GM12878 (cell line): ENCODE results near the gene LRRN2. TPM values are rescaled to one million over a fixed set of nuclear protein-coding genes. Genes with fewer than 3 reads are reported as not detected.

Source experiments
- ATAC-seq: fragments of 200-7000 bp; cut with Tn5 transposase; 3 replicates; pipeline ENCODE4 v1.9.1; 2020; ENCODE audit warnings: mild to moderate bottlenecking, moderate library complexity
- BruUV-seq: library from RNA; stranded (reverse); fragments of 400-500 nt; replicated peaks from 2 replicates; lab custom pipeline; 2021; lab: Mats Ljungman, UMichigan
- CTCF ChIA-PET: fragments of 300-600 bp; sonication (Branson Sonifier 250); formaldehyde crosslinking; extraction: SDS; loops from one replicate; lab custom pipeline; 2021; ENCODE audit warnings: inconsistent platforms; lab: Yijun Ruan, JAX
- POLR2A ChIA-PET: fragments of 350-600 bp; formaldehyde crosslinking; extraction: SDS; loops from one replicate; lab custom pipeline; 2021; ENCODE audit warnings: inconsistent platforms; lab: Charles Lee
- RAD21 ChIA-PET: fragments of 300-600 bp; sonication (Branson Sonifier 250); formaldehyde crosslinking; loops from one replicate; lab custom pipeline; 2023; ENCODE audit warnings: antibody characterized with exemption; ENCODE audit not compliant: unreplicated experiment; lab: Charles Lee
- SMC1A ChIA-PET: fragments of 300-600 bp; sonication (Branson Sonifier 250); formaldehyde crosslinking; loops from one replicate; lab custom pipeline; 2023; ENCODE audit not compliant: unreplicated experiment, uncharacterized antibody; lab: Charles Lee
- DNase-seq: peaks from one replicate; pipeline ENCODE4 v3.0.0-alpha.2; 2011; ENCODE audit warnings: low read depth, low spot score
- FAIRE-seq: peaks from 3 replicates; lab custom pipeline; 2011; peaks lifted over from hg19 to GRCh38; lab: Jason Lieb, UNC
- H2AFZ ChIP-seq: 2 replicates; pipeline ENCODE4 v1.6.0; 2011; ENCODE audit warnings: low read depth, low read length, control low read depth; ENCODE audit not compliant: control insufficient read depth
- H3K27ac ChIP-seq: 2 replicates; pipeline ENCODE4 v1.5.1; 2011; ENCODE audit warnings: control low read depth; ENCODE audit not compliant: control insufficient read depth, insufficient read depth
- H3K27me3 ChIP-seq, 2 experiments: replicated peaks in 1 of 2; 2 replicates each; pipeline versions ENCODE4 v1.6.0 to v1.6.1; 2011; ENCODE audit warnings: low read length in 1 of 2; ENCODE audit not compliant: control insufficient read depth in 2 of 2, insufficient read depth in 2 of 2
- H3K36me3 ChIP-seq, 2 experiments: 2 replicates each; pipeline ENCODE4 v1.5.1; 2011; ENCODE audit warnings: low read length in 1 of 2; ENCODE audit not compliant: control insufficient read depth in 2 of 2, insufficient read depth in 2 of 2
- H3K4me1 ChIP-seq: 2 replicates; pipeline ENCODE4 v1.6.1; 2011; ENCODE audit warnings: mild to moderate bottlenecking, low read length, moderate library complexity, mixed read lengths; ENCODE audit not compliant: control insufficient read depth, insufficient read depth
- H3K4me2 ChIP-seq: 2 replicates; pipeline ENCODE4 v1.6.0; 2011; ENCODE audit warnings: control low read depth; ENCODE audit not compliant: control insufficient read depth, insufficient read depth
- H3K4me3 ChIP-seq: fragments of 200-600 bp; sonication (generic); 2 replicates; pipeline ENCODE4 v1.5.1; 2016
- H3K79me2 ChIP-seq: 2 replicates; pipeline ENCODE4 v1.6.0; 2011; ENCODE audit warnings: low read length; ENCODE audit not compliant: control insufficient read depth, insufficient read depth
- H3K9ac ChIP-seq: 2 replicates; pipeline ENCODE4 v1.8.0; 2011; ENCODE audit warnings: low read length, control low read depth, mixed read lengths; ENCODE audit not compliant: control insufficient read depth, insufficient read depth
- H3K9me3 ChIP-seq: replicated peaks from 3 replicates; pipeline ENCODE4 v1.5.1; 2011; ENCODE audit warnings: mild to moderate bottlenecking, low read length; ENCODE audit not compliant: control insufficient read depth, insufficient read depth
- H4K20me1 ChIP-seq: 2 replicates; pipeline ENCODE4 v1.6.0; 2011; ENCODE audit not compliant: control insufficient read depth, insufficient read depth
- BHLHE40 ChIP-seq, 2 experiments: fragments of 450-650 bp in 1 of 2; IDR thresholded peaks; 2 replicates each; pipeline ENCODE4 v1.6.1; 2011 to 2017; ENCODE audit warnings: low read depth in 2 of 2, borderline replicate concordance in 1 of 2, improper control_type of control experiment in 1 of 2, low read length in 1 of 2, mild to moderate bottlenecking in 1 of 2
- EP300 ChIP-seq, 2 experiments: fragments of 150-350 bp in 1 of 2; IDR thresholded peaks; 2 replicates each; pipeline ENCODE4 v1.6.1; 2011 to 2012; ENCODE audit warnings: low read depth in 2 of 2, low read length in 2 of 2, borderline replicate concordance in 1 of 2, improper control_type of control experiment in 1 of 2, inconsistent platforms in 1 of 2; ENCODE audit not compliant: control insufficient read depth in 1 of 2
- ESRRA ChIP-seq: IDR thresholded peaks from 2 replicates; pipeline ENCODE4 v1.6.1; 2012; ENCODE audit warnings: mild to moderate bottlenecking, low read length, improper control_type of control experiment
- FOS ChIP-seq: IDR thresholded peaks from 3 replicates; pipeline ENCODE4 v1.6.1; 2011; ENCODE audit warnings: borderline replicate concordance; ENCODE audit not compliant: insufficient read length; ENCODE audit errors: extremely low read depth
- KAT2A ChIP-seq: conservative IDR thresholded peaks from 2 replicates; pipeline ENCODE4 v1.6.1; 2011; ENCODE audit warnings: low read depth, low read length; ENCODE audit not compliant: control insufficient read depth
- MTA2 ChIP-seq: fragments of 450-650 bp; IDR thresholded peaks from 2 replicates; pipeline ENCODE4 v1.6.1; 2016; ENCODE audit warnings: low read depth, mild to moderate bottlenecking, moderate library complexity
- MYC ChIP-seq: IDR thresholded peaks from 2 replicates; pipeline ENCODE4 v1.6.1; 2011; ENCODE audit warnings: mild to moderate bottlenecking, low read length, moderate library complexity, inconsistent platforms; ENCODE audit not compliant: insufficient read depth, insufficient replicate concordance, insufficient read length, severe bottlenecking
- SMARCA5 ChIP-seq: fragments of 450-650 bp; IDR thresholded peaks from 2 replicates; pipeline ENCODE4 v1.6.1; 2017; ENCODE audit warnings: mild to moderate bottlenecking
- WRNIP1 ChIP-seq: IDR thresholded peaks from 2 replicates; pipeline ENCODE4 v1.6.1; 2011; ENCODE audit warnings: low read depth, low read length, improper control_type of control experiment, borderline replicate concordance
- ZNF24 ChIP-seq: fragments of 450-650 bp; IDR thresholded peaks from 2 replicates; pipeline ENCODE4 v1.6.1; 2017; ENCODE audit warnings: antibody characterized with exemption, mild to moderate bottlenecking
- ZNF622 ChIP-seq: fragments of 450-650 bp; IDR thresholded peaks from 2 replicates; pipeline ENCODE4 v1.6.1; 2017; ENCODE audit warnings: mild to moderate bottlenecking, inconsistent platforms
- WGBS: methylation state at CpG from one replicate; pipeline ENCODE4 v1.1.6; 2016; ENCODE audit warnings: low lambda C conversion rate; ENCODE audit not compliant: insufficient replicate concordance, insufficient coverage; ENCODE audit errors: missing lambda C conversion rate; 5-methylcytosine and 5-hydroxymethylcytosine counted together
- in situ Hi-C: fragments of 300-500 bp; cut with MboI; formaldehyde crosslinking; loops from 9 replicates; pipeline ENCODE4 v1.14.3; 2018; ENCODE audit warnings: mixed read lengths
- intact Hi-C: fragments of 100-400 bp; cut with micrococcal nuclease; formaldehyde crosslinking; loops from one replicate; pipeline ENCODE4 v1.14.2; 2022; ENCODE audit not compliant: unreplicated experiment
- polyA plus RNA-seq, 11 experiments: library from polyadenylated mRNA; depleted of rRNA in 4 of 11; unstranded in 6 of 11; stranded (reverse) in 5 of 11; fragments of >200 nt; fragmentation: Nextera tagmentation in 4 of 11; fragmentation: Illumina TruSeq in 1 of 11; extraction: Ambion mirVana in 4 of 11; extraction: Trizol in 1 of 11; gene quantifications; 1 replicate in 1 of 11; 2 replicates in 10 of 11; pipeline versions ENCODE4 v1.2.1 to v1.2.3, GENCODE V29; 2011 to 2016; ENCODE audit warnings: inconsistent platforms in 2 of 11, missing spikeins in 2 of 11, low read depth in 1 of 11
- total RNA-seq, 4 experiments: library from RNA; depleted of rRNA in 3 of 4; stranded (reverse); fragments of >200 nt in 3 of 4; fragmentation: Illumina TruSeq in 1 of 4; extraction: Trizol in 1 of 4; gene quantifications; 2 replicates each; pipeline versions ENCODE4 v1.2.1 to v1.2.3, GENCODE V29; 2013 to 2021
- TF ChIP-seq, protein P1 (sequence below): IDR thresholded peaks from 2 replicates; pipeline ENCODE4 v1.6.1; 2012; ENCODE audit warnings: improper control_type of control experiment, low read depth, low read length; ENCODE audit not compliant: insufficient replicate concordance
- TF ChIP-seq, protein P2 (sequence below): fragments of 450-650 bp; IDR thresholded peaks from 2 replicates; pipeline ENCODE4 v1.6.1; 2018; ENCODE audit warnings: mild to moderate bottlenecking, low read depth, moderate library complexity; ENCODE audit not compliant: partially characterized antibody

The LRRN2 gene
- total and polyA plus RNA-seq, 10 of the 15 experiments (the other 5 are each of a cell fraction or from before 2014, with no cell fraction given), result not detected

DNA sequence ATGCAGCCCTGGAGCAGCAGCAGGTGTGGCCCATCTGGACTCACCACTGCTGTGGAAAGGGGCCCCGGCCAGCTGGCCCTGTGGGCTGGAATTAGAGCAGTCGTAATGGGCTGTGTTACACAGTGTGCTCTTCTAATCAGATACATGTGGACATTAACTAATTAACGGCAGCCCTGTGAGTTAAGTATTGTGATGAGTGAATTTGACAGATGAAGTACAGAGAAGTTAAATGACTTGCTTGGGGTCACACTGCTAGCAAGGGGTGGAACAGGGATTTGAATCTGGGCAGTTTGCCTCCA is 110.7 kb downstream of the LRRN2 start:
- no peak overlapping the region for H3K4me2 ChIP-seq
- H3K36me3 ChIP-seq, result no peaks in the 10 kb centered on the region; a peak in 2 of 4 replicates
- no peaks in the 10 kb centered on the region for H4K20me1 ChIP-seq
- BruUV-seq, result no TSS peak
- no peak for FAIRE-seq
- ATAC-seq, result no peak
- H3K27me3 ChIP-seq, result no peaks in the 10 kb centered on the region
- no peak overlapping the region for H3K4me3 ChIP-seq
- ChIA-PET CTCF (interaction anchor here (1.4 to 11.0 kb wide), 4 partner anchors 8 to 231 kb away, joined by 3 to 279 read pairs (median 36); no protein-coding TSS in a partner anchor), SMC1A (interaction anchor here (1.8 to 2.1 kb wide), 2 partner anchors 9 to 232 kb away, joined by 5 to 7 read pairs; no protein-coding TSS in a partner anchor), POLR2A (interaction anchor here (0.5 kb wide), 1 partner anchor 185 kb away, joined by 4 read pairs; no protein-coding TSS in a partner anchor), RAD21 (interaction anchor here (0.9 to 3.0 kb wide), 5 partner anchors 9 to 232 kb away, joined by 3 to 9 read pairs (median 3); no protein-coding TSS in a partner anchor)
- intact Hi-C loops (no loop called here), in situ Hi-C loops (no loop called here)
- H2AFZ ChIP-seq, result no peak overlapping the region
- WGBS, result 82% methylated on average over 3 of the region's 3 CpGs
- TF ChIP-seq SMARCA5, result no peak
- TF ChIP-seq EP300 (IDR thresholded peaks at IDR 0.05; ENCODE audit: borderline replicate concordance in 1 of 2, control insufficient read depth in 1 of 2, low read depth in 2 of 2, low read length in 2 of 2), result no peak
- TF ChIP-seq, protein P1, sequence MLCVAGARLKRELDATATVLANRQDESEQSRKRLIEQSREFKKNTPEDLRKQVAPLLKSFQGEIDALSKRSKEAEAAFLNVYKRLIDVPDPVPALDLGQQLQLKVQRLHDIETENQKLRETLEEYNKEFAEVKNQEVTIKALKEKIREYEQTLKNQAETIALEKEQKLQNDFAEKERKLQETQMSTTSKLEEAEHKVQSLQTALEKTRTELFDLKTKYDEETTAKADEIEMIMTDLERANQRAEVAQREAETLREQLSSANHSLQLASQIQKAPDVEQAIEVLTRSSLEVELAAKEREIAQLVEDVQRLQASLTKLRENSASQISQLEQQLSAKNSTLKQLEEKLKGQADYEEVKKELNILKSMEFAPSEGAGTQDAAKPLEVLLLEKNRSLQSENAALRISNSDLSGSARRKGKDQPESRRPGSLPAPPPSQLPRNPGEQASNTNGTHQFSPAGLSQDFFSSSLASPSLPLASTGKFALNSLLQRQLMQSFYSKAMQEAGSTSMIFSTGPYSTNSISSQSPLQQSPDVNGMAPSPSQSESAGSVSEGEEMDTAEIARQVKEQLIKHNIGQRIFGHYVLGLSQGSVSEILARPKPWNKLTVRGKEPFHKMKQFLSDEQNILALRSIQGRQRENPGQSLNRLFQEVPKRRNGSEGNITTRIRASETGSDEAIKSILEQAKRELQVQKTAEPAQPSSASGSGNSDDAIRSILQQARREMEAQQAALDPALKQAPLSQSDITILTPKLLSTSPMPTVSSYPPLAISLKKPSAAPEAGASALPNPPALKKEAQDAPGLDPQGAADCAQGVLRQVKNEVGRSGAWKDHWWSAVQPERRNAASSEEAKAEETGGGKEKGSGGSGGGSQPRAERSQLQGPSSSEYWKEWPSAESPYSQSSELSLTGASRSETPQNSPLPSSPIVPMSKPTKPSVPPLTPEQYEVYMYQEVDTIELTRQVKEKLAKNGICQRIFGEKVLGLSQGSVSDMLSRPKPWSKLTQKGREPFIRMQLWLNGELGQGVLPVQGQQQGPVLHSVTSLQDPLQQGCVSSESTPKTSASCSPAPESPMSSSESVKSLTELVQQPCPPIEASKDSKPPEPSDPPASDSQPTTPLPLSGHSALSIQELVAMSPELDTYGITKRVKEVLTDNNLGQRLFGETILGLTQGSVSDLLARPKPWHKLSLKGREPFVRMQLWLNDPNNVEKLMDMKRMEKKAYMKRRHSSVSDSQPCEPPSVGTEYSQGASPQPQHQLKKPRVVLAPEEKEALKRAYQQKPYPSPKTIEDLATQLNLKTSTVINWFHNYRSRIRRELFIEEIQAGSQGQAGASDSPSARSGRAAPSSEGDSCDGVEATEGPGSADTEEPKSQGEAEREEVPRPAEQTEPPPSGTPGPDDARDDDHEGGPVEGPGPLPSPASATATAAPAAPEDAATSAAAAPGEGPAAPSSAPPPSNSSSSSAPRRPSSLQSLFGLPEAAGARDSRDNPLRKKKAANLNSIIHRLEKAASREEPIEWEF, result no peak
- no peak for TF ChIP-seq WRNIP1
- TF ChIP-seq ESRRA, result no peak
- no peak for TF ChIP-seq MTA2
- no peak for TF ChIP-seq ZNF24
- TF ChIP-seq FOS, result no peak
- no peak for TF ChIP-seq ZNF622
- TF ChIP-seq, protein P2, sequence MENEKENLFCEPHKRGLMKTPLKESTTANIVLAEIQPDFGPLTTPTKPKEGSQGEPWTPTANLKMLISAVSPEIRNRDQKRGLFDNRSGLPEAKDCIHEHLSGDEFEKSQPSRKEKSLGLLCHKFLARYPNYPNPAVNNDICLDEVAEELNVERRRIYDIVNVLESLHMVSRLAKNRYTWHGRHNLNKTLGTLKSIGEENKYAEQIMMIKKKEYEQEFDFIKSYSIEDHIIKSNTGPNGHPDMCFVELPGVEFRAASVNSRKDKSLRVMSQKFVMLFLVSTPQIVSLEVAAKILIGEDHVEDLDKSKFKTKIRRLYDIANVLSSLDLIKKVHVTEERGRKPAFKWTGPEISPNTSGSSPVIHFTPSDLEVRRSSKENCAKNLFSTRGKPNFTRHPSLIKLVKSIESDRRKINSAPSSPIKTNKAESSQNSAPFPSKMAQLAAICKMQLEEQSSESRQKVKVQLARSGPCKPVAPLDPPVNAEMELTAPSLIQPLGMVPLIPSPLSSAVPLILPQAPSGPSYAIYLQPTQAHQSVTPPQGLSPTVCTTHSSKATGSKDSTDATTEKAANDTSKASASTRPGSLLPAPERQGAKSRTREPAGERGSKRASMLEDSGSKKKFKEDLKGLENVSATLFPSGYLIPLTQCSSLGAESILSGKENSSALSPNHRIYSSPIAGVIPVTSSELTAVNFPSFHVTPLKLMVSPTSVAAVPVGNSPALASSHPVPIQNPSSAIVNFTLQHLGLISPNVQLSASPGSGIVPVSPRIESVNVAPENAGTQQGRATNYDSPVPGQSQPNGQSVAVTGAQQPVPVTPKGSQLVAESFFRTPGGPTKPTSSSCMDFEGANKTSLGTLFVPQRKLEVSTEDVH, result no peak
- TF ChIP-seq BHLHE40 (IDR thresholded peaks at IDR 0.05; ENCODE audit: borderline replicate concordance in 1 of 2, low read depth in 2 of 2, low read length in 1 of 2), result no peak
- TF ChIP-seq KAT2A, result no peak
- TF ChIP-seq MYC, result no peak
- DNase-seq, result no peak
- peaks cover 17% of the 10 kb centered on the region for H3K4me1 ChIP-seq
- no peak overlapping the region for H3K27ac ChIP-seq
- no peaks in the 10 kb centered on the region for H3K9me3 ChIP-seq
- no peaks in the 10 kb centered on the region for H3K79me2 ChIP-seq
- no peak overlapping the region for H3K9ac ChIP-seq
